Epidermal melanocyte (primary cell): Measurements from ENCODE around the gene ZNF516.
"Not testable (repeated sequence)": the region's sequence is repeated elsewhere in the genome, so short reads cannot be mapped to it uniquely, and the experiment has no call there.

Experiments used
- DNase-seq: peaks from one replicate; pipeline ENCODE4 v3.0.0; 2011; ENCODE audit warnings: low spot score; ENCODE audit not compliant: insufficient read length

ZNF516 gene

GRCh38 chr18:76495006-76495370 lies at the start of gene ZNF516:
Gene ZNF516, minus strand, starts transcription at chr18:76495242. Its CDS starts 52,188 bp downstream, at chr18:76443054.
- DNase-seq, result no peak

GRCh38 chr18:76538846-76539245 lies 43.8 kb upstream of the ZNF516 start:
- no peak for DNase-seq

GRCh38 chr18:76537621-76538020 lies 42.6 kb upstream of the ZNF516 start:
- no peak for DNase-seq

GRCh38 chr18:76536593-76536992 lies 41.6 kb upstream of the ZNF516 start:
- DNase-seq, result not testable (repeated sequence)

- no peak for DNase-seq
Measured at GRCh38 chr18:76532875-76533274, 37.8 kb upstream of the ZNF516 start.

GRCh38 chr18:76530846-76531245 lies 35.8 kb upstream of the ZNF516 start:
- DNase-seq, result no peak

- DNase-seq, result no peak
Measured at GRCh38 chr18:76530391-76530790, 35.3 kb upstream of the ZNF516 start.

GRCh38 chr18:76529433-76529811 lies 34.4 kb upstream of the ZNF516 start:
- DNase-seq, result no peak

- no peak for DNase-seq
Measured at GRCh38 chr18:76528477-76529432, 33.7 kb upstream of the ZNF516 start.

- no peak for DNase-seq
Measured at GRCh38 chr18:76525911-76526310, 30.9 kb upstream of the ZNF516 start.

GRCh38 chr18:76524900-76525698 lies 30.1 kb upstream of the ZNF516 start:
- DNase-seq, result peak; percentile 71

- DNase-seq, result no peak
Measured at GRCh38 chr18:76524477-76524876, 29.4 kb upstream of the ZNF516 start.

GRCh38 chr18:76522551-76522950 lies 27.5 kb upstream of the ZNF516 start:
- no peak for DNase-seq

- DNase-seq, result no peak
Measured at GRCh38 chr18:76522122-76522503, 27.1 kb upstream of the ZNF516 start.

- no peak for DNase-seq
Measured at GRCh38 chr18:76521417-76522121, 26.5 kb upstream of the ZNF516 start.

GRCh38 chr18:76518860-76519538 lies 24.0 kb upstream of the ZNF516 start:
- no peak for DNase-seq

GRCh38 chr18:76518123-76518859 lies 23.2 kb upstream of the ZNF516 start:
- DNase-seq, result no peak

- no peak for DNase-seq
Measured at GRCh38 chr18:76515576-76515975, 20.5 kb upstream of the ZNF516 start.

- DNase-seq, result no peak
Measured at GRCh38 chr18:76514573-76514972, 19.5 kb upstream of the ZNF516 start.

- no peak for DNase-seq
Measured at GRCh38 chr18:76507830-76508385, 12.9 kb upstream of the ZNF516 start.
